ENCODE measurements around the gene CXCL6. TPM values are rescaled to one million over a fixed set of nuclear protein-coding genes. Genes with fewer than 3 reads are reported as not detected.
A peak's percentile ranks its signal among the peaks of the same experiment; 100 is the strongest.

CXCL6 gene
- total RNA-seq, 3 donors from 2014 or later: 2.2 to 2.9 TPM; not detected in 1

DNA sequence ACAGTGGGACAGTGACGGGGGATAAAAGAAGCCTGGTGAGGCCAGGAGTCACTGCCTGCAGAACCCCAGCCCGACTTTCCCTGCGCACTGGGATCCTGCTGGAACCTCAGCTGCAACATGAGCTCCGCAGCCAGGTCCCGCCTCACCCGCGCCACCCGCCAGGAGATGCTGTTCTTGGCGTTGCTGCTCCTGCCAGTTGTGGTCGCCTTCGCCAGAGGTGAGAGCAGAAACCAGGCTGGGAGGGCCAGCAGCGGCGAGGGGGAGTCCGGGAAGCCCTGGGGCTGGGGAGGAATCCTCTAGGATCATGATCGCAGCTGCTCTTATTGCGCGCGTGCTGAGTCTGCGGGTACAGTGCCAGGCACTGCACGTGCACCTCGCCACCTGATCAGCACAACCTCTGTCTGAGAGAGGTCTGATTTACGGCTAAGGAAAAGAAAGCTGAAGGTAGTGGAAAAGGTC is 16.8 kb downstream of the CXCL6 start, which contains the start of gene PF4V1:
PF4V1 (plus strand) TSS at position 51 of the 459 bp plus-strand sequence; CDS start at position 118, 67 bp downstream.
- Histone ChIP-seq H3K36me3 (no peaks in the 10 kb centered on the region), H3K4me1 (no peaks in the 10 kb centered on the region), H3K27ac (no peak within 1 kb of the TSS), H3K9me3 (no peaks in the 10 kb centered on the region), H3K27me3 (no peaks in the 10 kb centered on the region), H3K4me3 (peak within 1 kb of the TSS in 2 of 3 donors; percentile 38 to 58)
- no peak for TF ChIP-seq POLR2AphosphoS5 (IDR thresholded peaks at IDR 0.05)
- TF ChIP-seq, protein P1, sequence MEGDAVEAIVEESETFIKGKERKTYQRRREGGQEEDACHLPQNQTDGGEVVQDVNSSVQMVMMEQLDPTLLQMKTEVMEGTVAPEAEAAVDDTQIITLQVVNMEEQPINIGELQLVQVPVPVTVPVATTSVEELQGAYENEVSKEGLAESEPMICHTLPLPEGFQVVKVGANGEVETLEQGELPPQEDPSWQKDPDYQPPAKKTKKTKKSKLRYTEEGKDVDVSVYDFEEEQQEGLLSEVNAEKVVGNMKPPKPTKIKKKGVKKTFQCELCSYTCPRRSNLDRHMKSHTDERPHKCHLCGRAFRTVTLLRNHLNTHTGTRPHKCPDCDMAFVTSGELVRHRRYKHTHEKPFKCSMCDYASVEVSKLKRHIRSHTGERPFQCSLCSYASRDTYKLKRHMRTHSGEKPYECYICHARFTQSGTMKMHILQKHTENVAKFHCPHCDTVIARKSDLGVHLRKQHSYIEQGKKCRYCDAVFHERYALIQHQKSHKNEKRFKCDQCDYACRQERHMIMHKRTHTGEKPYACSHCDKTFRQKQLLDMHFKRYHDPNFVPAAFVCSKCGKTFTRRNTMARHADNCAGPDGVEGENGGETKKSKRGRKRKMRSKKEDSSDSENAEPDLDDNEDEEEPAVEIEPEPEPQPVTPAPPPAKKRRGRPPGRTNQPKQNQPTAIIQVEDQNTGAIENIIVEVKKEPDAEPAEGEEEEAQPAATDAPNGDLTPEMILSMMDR (IDR thresholded peaks at IDR 0.05): peak in 1 of 3 donors; percentile 11
- no peak for DNase-seq (ENCODE audit: low spot score in 2 of 2)
- intact Hi-C loops (cut with DNase I; ENCODE audit: low total_unique reads): no loop called here

- no peaks in the 10 kb centered on the region for H3K36me3 ChIP-seq
- H3K27me3 ChIP-seq: no peaks in the 10 kb centered on the region
- no peaks in the 10 kb centered on the region for H3K4me1 ChIP-seq
- TF ChIP-seq, protein P1 (IDR thresholded peaks at IDR 0.05): no peak
- TF ChIP-seq POLR2AphosphoS5 (IDR thresholded peaks at IDR 0.05): no peak
- TF ChIP-seq POLR2A (IDR thresholded peaks at IDR 0.05): no peak
- H3K27ac ChIP-seq: no peak overlapping the region
- peak overlapping the region in 2 of 3 donors; percentile 38 to 58 for H3K4me3 ChIP-seq
- intact Hi-C loops (cut with DNase I; ENCODE audit: low total_unique reads): no loop called here
- no peaks in the 10 kb centered on the region for H3K9me3 ChIP-seq
- no peak for DNase-seq (ENCODE audit: low spot score in 2 of 2)
These were observed 17.4 kb downstream of the CXCL6 start for GRCh38 chr4:73853718-73854473.

- Histone ChIP-seq H3K4me3 (no peak overlapping the region), H3K4me1 (no peaks in the 10 kb centered on the region), H3K36me3 (no peaks in the 10 kb centered on the region), H3K9me3 (no peaks in the 10 kb centered on the region), H3K27ac (no peak overlapping the region), H3K27me3 (no peaks in the 10 kb centered on the region)
- intact Hi-C loops (cut with DNase I; ENCODE audit: low total_unique reads): no loop called here
- no peak for DNase-seq (ENCODE audit: low spot score in 2 of 2)
- TF ChIP-seq, protein P1 (IDR thresholded peaks at IDR 0.05): no peak
- TF ChIP-seq POLR2AphosphoS5 (IDR thresholded peaks at IDR 0.05) (no peak), POLR2A (IDR thresholded peaks at IDR 0.05) (no peak)
These were observed 18.9 kb downstream of the CXCL6 start for GRCh38 chr4:73855406-73855805.

DNA sequence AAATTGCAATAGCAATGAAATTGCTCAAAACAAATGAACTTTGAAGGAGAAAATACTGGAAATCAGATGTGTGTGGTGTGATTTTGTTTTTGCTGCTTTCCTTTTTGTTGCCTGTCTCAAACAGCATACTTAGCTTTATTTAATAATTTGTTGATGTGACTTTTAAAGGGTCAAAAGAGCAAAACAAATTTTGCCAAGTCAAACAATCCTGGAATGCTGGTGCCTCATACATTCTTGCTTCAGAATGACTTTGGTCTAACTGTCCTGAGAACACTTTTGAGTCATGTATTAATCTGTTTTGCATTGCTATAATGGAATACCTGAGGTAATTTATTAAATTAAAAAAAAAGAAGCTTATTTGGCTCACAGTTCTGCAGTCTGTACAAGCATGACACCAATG is 20.0 kb downstream of the CXCL6 start:
- H3K4me1 ChIP-seq: no peaks in the 10 kb centered on the region
- no peaks in the 10 kb centered on the region for H3K36me3 ChIP-seq
- intact Hi-C loops (cut with DNase I; ENCODE audit: low total_unique reads): no loop called here
- H3K27ac ChIP-seq: no peak overlapping the region
- H3K27me3 ChIP-seq: no peaks in the 10 kb centered on the region
- TF ChIP-seq POLR2AphosphoS5 (IDR thresholded peaks at IDR 0.05): no peak
- TF ChIP-seq POLR2A (IDR thresholded peaks at IDR 0.05): no peak
- TF ChIP-seq, protein P1 (IDR thresholded peaks at IDR 0.05): no peak
- no peaks in the 10 kb centered on the region for H3K9me3 ChIP-seq
- H3K4me3 ChIP-seq: no peak overlapping the region
- no peak for DNase-seq (ENCODE audit: low spot score in 2 of 2)

DNA sequence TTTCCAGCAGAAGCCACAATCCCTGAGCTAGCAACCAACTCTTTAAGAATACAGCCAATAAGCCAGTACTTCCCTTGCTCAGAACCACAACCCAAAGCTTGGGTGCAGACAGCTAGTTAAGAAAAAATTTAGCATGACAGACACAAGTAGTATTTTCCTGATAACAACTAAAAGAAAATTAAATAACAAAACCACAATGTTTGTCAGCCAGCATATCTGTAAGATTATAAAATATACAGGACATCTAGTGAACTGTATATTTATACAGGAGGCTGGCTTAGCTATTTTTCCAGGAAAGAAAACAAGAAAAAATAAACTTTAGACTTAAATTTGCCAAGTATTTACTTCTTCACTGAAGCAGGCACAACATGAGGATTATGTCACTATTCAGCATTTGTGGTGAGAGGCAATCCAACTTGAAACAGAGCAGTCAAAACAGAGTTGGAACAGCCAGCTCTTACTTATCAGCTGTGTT is 23.2 kb downstream of the CXCL6 start:
- Histone ChIP-seq H3K36me3 (no peaks in the 10 kb centered on the region), H3K4me1 (no peaks in the 10 kb centered on the region), H3K4me3 (no peak overlapping the region), H3K9me3 (no peaks in the 10 kb centered on the region), H3K27me3 (no peaks in the 10 kb centered on the region), H3K27ac (no peak overlapping the region)
- intact Hi-C loops (cut with DNase I; ENCODE audit: low total_unique reads): no loop called here
- no peak for DNase-seq (ENCODE audit: low spot score in 2 of 2)
- TF ChIP-seq POLR2A (IDR thresholded peaks at IDR 0.05) (no peak), POLR2AphosphoS5 (IDR thresholded peaks at IDR 0.05) (no peak)
- TF ChIP-seq, protein P1 (IDR thresholded peaks at IDR 0.05): no peak

Data from breast epithelium (tissue), 4 donors.